Chondrocyte (in vitro differentiated cells): ENCODE data around the gene DNASE2. TPM values are rescaled to one million over a fixed set of nuclear protein-coding genes. Genes with fewer than 3 reads are reported as not detected.

Experiments
- DNase-seq: peaks from one replicate; pipeline ENCODE4 v3.0.0; 2021; ENCODE audit warnings: mixed read lengths, low spot score
- H3K27ac Mint-ChIP-seq: one replicate; pipeline ENCODE4 v1.8.0; 2021; ENCODE audit warnings: mild to moderate bottlenecking, moderate library complexity, mixed read lengths; ENCODE audit not compliant: unreplicated experiment
- H3K27me3 Mint-ChIP-seq: 2 replicates; pipeline ENCODE4 v1.8.0; 2021; ENCODE audit warnings: low read depth, mixed read lengths
- H3K36me3 Mint-ChIP-seq: 2 replicates; pipeline ENCODE4 v1.8.0; 2021; ENCODE audit warnings: low read depth, mixed read lengths
- H3K4me1 Mint-ChIP-seq: 2 replicates; pipeline ENCODE4 v1.8.0; 2021; ENCODE audit warnings: low read depth, mild to moderate bottlenecking, mixed read lengths
- H3K4me3 Mint-ChIP-seq: one replicate; pipeline ENCODE4 v1.8.0; 2021; ENCODE audit warnings: mild to moderate bottlenecking, moderate library complexity, mixed read lengths; ENCODE audit not compliant: unreplicated experiment
- H3K9me3 Mint-ChIP-seq: 2 replicates; pipeline ENCODE4 v1.8.0; 2021; ENCODE audit warnings: low read depth, mixed read lengths
- CTCF ChIP-seq: fragments of 200-600 bp; sonication (generic); IDR thresholded peaks from 2 replicates; pipeline ENCODE4 v1.5.0; 2021; ENCODE audit warnings: antibody characterized with exemption, mild to moderate bottlenecking, moderate library complexity
- total RNA-seq: library from RNA; stranded (reverse); gene quantifications from 3 replicates; pipeline ENCODE4 v1.2.1, GENCODE V29; 2021

Gene DNASE2
- total RNA-seq, 1 donor from 2014 or later, result 52.8 TPM

GRCh38 chr19:12907166-12907565 lies 25.9 kb upstream of the DNASE2 start:
- no peak for DNase-seq
- H3K4me3 Mint-ChIP-seq, result no peak overlapping the region
- H3K27me3 Mint-ChIP-seq, result peaks cover 2% of the 10 kb centered on the region
- no peaks in the 10 kb centered on the region for H3K9me3 Mint-ChIP-seq
- H3K27ac Mint-ChIP-seq, result no peak overlapping the region
- no peak for TF ChIP-seq CTCF
- H3K36me3 Mint-ChIP-seq, result no peaks in the 10 kb centered on the region
- no peaks in the 10 kb centered on the region for H3K4me1 Mint-ChIP-seq

GRCh38 chr19:12899891-12900518 lies 18.8 kb upstream of the DNASE2 start:
- Mint-ChIP-seq H3K27me3 (no peaks in the 10 kb centered on the region), H3K4me3 (no peak overlapping the region), H3K4me1 (no peaks in the 10 kb centered on the region), H3K27ac (no peak overlapping the region), H3K36me3 (peaks cover 3% of the 10 kb centered on the region), H3K9me3 (no peaks in the 10 kb centered on the region)
- DNase-seq, result no peak
- no peak for TF ChIP-seq CTCF

GRCh38 chr19:12896460-12896859 lies 15.2 kb upstream of the DNASE2 start:
- no peak overlapping the region for H3K4me3 Mint-ChIP-seq
- H3K27me3 Mint-ChIP-seq, result no peaks in the 10 kb centered on the region
- no peak for TF ChIP-seq CTCF
- H3K4me1 Mint-ChIP-seq, result peaks cover 8% of the 10 kb centered on the region
- peaks cover 6% of the 10 kb centered on the region for H3K36me3 Mint-ChIP-seq
- no peak for DNase-seq
- H3K9me3 Mint-ChIP-seq, result no peaks in the 10 kb centered on the region
- H3K27ac Mint-ChIP-seq, result no peak overlapping the region

- H3K27me3 Mint-ChIP-seq, result no peaks in the 10 kb centered on the region
- TF ChIP-seq CTCF, result no peak
- DNase-seq, result no peak
- peaks cover 6% of the 10 kb centered on the region for H3K36me3 Mint-ChIP-seq
- no peaks in the 10 kb centered on the region for H3K9me3 Mint-ChIP-seq
- no peak overlapping the region for H3K27ac Mint-ChIP-seq
- H3K4me3 Mint-ChIP-seq, result no peak overlapping the region
- peaks cover 20% of the 10 kb centered on the region for H3K4me1 Mint-ChIP-seq
Observed at GRCh38 chr19:12893582-12893981, 12.3 kb upstream of the DNASE2 start.

GRCh38 chr19:12891553-12892021 lies 10.3 kb upstream of the DNASE2 start:
- H3K36me3 Mint-ChIP-seq, result peaks cover 3% of the 10 kb centered on the region
- no peak for TF ChIP-seq CTCF

More at GRCh38 chr19:12891553-12892021, 10.3 kb upstream of the DNASE2 start:
- Mint-ChIP-seq H3K27ac (peak overlapping the region; percentile 89), H3K27me3 (peaks cover 3% of the 10 kb centered on the region), H3K9me3 (no peaks in the 10 kb centered on the region), H3K4me1 (peaks cover 20% of the 10 kb centered on the region), H3K4me3 (peak overlapping the region; percentile 95)
- DNase-seq, result no peak
